Activated CD8-positive, alpha-beta T cell treated with anti-CD3 and anti-CD28 coated beads, Interleukin-2, amount 10 ng/mL, durations not matched to agents 7 days and 5 days (primary cell): ENCODE data around the gene FAM114A1. TPM values are rescaled to one million over a fixed set of nuclear protein-coding genes. Genes with fewer than 3 reads are reported as not detected.
A peak's percentile ranks its signal among the peaks of the same experiment; 100 is the strongest.
"Not testable (repeated sequence)": the region's sequence is repeated elsewhere in the genome, so short reads cannot be mapped to it uniquely, and the experiment has no call there.

ENCODE experiments used
- ATAC-seq: fragments of 150-1000 bp; cut with Tn5 transposase; one replicate; pipeline ENCODE4 v1.10.0; 2021; ENCODE audit warnings: moderate library complexity
- CTCF ChIA-PET: fragments of 350-600 bp; sonication (Branson Sonifier 250); formaldehyde crosslinking; loops from one replicate; lab custom pipeline; 2021; ENCODE audit warnings: antibody characterized with exemption; lab: Charles Lee
- POLR2A ChIA-PET: fragments of 350-600 bp; sonication (Branson Sonifier 250); formaldehyde crosslinking; loops from one replicate; lab custom pipeline; 2021; ENCODE audit warnings: antibody characterized with exemption; lab: Charles Lee
- DNase-seq: peaks from one replicate; pipeline ENCODE4 v3.0.0-alpha.2; 2020
- H3K27ac Mint-ChIP-seq: one replicate; pipeline ENCODE4 v1.8.0; 2021; ENCODE audit warnings: mild to moderate bottlenecking, mixed read lengths
- H3K27me3 Mint-ChIP-seq: one replicate; pipeline ENCODE4 v1.8.0; 2021; ENCODE audit warnings: low read depth, mixed read lengths
- H3K36me3 Mint-ChIP-seq: one replicate; pipeline ENCODE4 v1.8.0; 2021; ENCODE audit warnings: low read depth, mixed read lengths
- H3K4me1 Mint-ChIP-seq: one replicate; pipeline ENCODE4 v1.8.0; 2021; ENCODE audit warnings: low read depth, mixed read lengths
- H3K4me3 Mint-ChIP-seq: one replicate; pipeline ENCODE4 v1.8.0; 2021; ENCODE audit warnings: mild to moderate bottlenecking, mixed read lengths
- H3K9me3 Mint-ChIP-seq: one replicate; pipeline ENCODE4 v1.8.0; 2022; ENCODE audit warnings: mixed read lengths; ENCODE audit not compliant: insufficient read depth
- total RNA-seq, 2 experiments: library from RNA; stranded (reverse); gene quantifications; one replicate each; pipeline ENCODE4 v1.2.3, GENCODE V29; 2021

Gene FAM114A1
- total RNA-seq, 2 experiments from 2014 or later, result 0.50 to 0.60 TPM

DNA sequence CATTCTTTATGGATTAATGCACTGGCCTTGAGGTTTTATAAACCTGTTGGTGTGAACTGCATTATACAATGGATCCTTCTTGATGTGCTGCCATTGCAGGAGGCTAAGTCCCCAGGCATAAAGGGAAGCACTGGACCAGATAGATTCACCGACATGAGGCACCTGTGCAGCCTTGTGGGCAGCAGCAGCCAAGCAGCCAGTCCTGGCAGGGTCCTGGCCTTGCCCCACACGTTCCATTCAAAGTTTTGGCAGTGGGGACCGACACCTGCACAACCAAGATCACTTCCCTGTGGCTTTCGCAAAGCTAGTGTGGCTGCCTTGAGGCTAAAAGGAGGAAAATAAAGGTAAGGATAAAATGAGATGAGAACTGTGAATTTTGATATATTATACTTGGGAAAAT lies 111.5 kb downstream of the FAM114A1 start:
- ChIA-PET CTCF (interaction anchor here (1.3 kb wide), 1 partner anchor 119 kb away, joined by 4 read pairs; no protein-coding TSS in a partner anchor), POLR2A (interaction anchor here (0.9 to 1.4 kb wide), 2 partner anchors 9 to 11 kb away, joined by 3 read pairs; no protein-coding TSS in a partner anchor)
- no peak overlapping the region for H3K4me3 Mint-ChIP-seq
- H3K27me3 Mint-ChIP-seq, result no peaks in the 10 kb centered on the region
- ATAC-seq (no peak), DNase-seq (no peak)
- H3K36me3 Mint-ChIP-seq, result peaks cover 53% of the 10 kb centered on the region
- H3K4me1 Mint-ChIP-seq, result peaks cover 15% of the 10 kb centered on the region
- H3K9me3 Mint-ChIP-seq, result no peaks in the 10 kb centered on the region
- H3K27ac Mint-ChIP-seq, result no peak overlapping the region

DNA sequence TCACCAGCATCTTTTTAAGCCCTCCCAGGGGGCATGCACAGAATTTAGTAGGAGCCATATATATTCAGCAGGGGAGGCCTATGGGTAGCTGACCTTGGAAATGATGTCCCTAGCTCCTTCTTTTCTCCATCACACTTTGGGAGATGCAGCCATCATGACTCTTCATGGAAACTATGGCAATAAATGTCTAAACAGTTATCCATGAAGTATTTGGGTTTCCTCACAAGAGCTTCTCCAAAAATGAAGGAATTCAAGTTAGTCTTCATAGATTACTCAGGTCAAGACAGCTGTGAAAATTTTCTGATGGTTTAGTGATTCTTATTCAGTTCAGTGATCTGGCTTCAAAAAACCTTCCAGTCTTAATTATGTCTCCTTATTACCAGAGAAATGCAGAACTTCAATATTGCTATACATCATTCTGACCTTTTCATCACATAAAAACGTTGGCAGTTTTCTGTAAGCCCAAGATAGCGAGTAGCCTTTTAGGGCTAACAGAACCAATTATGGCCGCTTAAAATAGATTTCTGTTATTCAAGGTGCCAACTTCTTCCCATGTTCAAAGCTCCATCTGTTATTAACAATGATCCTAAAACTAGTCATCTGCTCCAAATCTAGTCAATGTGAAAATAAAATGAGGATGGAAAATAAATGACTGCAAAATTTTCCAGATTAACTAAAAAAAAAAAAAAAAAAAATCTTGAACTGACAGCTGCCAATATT lies 112.1 kb downstream of the FAM114A1 start:
- H3K36me3 Mint-ChIP-seq, result peaks cover 57% of the 10 kb centered on the region

DNA sequence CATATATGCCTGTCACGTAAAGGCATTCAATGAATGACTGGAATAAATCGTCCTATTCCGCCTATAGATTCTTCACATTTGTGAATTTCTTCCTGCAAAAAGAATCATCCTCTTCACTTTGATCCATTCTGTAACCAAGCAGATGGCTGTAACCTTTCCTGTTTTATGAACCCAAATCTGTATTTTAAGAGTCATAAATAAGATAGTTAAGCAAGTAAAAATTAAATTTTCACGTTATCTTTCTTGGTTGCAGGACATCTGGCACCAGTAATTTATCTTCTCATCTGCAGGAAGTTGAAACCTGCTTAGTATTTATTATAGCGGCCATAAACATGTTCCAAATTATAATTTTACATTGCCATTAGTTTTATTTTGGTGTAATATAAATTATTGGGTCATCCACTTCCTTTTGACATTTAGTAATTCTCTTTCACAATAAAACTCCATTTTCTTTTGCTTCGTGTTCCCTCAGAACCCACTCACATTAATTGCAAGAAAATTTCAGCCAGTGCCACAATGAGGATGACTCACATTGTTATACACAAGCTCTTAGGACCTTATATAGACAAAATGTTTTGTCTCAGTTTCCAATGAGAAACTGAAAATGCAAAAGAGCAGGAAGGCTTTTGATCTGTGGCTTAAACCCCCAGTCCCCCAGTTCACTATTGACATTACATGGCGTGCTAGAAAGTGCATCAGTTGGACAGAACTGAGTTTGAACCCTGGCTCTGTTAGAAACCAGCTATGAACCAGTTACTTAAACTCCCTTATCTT lies 113.5 kb downstream of the FAM114A1 start:
- no peak for DNase-seq
- peaks cover 62% of the 10 kb centered on the region for H3K36me3 Mint-ChIP-seq
- no peak for ATAC-seq
- ChIA-PET CTCF (interaction anchor here (1.2 kb wide), 1 partner anchor 120 kb away, joined by 3 read pairs; no protein-coding TSS in a partner anchor), POLR2A (no interaction called here)
- no peaks in the 10 kb centered on the region for H3K27me3 Mint-ChIP-seq
- H3K9me3 Mint-ChIP-seq, result no peaks in the 10 kb centered on the region
- peaks cover 21% of the 10 kb centered on the region for H3K4me1 Mint-ChIP-seq
- peak overlapping the region; percentile 32 for H3K27ac Mint-ChIP-seq
- no peak overlapping the region for H3K4me3 Mint-ChIP-seq

More for the DNA sequence above, 112.1 kb downstream of the FAM114A1 start:
- DNase-seq, result no peak
- no peak for ATAC-seq
- Mint-ChIP-seq H3K4me1 (peaks cover 15% of the 10 kb centered on the region), H3K27ac (no peak overlapping the region), H3K27me3 (no peaks in the 10 kb centered on the region), H3K4me3 (no peak overlapping the region), H3K9me3 (no peaks in the 10 kb centered on the region)
- CTCF ChIA-PET, result interaction anchor here (1.3 kb wide), 1 partner anchor 119 kb away, joined by 4 read pairs; no protein-coding TSS in a partner anchor
- POLR2A ChIA-PET, result interaction anchor here (1.4 kb wide), 1 partner anchor 10 kb away, joined by 3 read pairs; no protein-coding TSS in a partner anchor

DNA sequence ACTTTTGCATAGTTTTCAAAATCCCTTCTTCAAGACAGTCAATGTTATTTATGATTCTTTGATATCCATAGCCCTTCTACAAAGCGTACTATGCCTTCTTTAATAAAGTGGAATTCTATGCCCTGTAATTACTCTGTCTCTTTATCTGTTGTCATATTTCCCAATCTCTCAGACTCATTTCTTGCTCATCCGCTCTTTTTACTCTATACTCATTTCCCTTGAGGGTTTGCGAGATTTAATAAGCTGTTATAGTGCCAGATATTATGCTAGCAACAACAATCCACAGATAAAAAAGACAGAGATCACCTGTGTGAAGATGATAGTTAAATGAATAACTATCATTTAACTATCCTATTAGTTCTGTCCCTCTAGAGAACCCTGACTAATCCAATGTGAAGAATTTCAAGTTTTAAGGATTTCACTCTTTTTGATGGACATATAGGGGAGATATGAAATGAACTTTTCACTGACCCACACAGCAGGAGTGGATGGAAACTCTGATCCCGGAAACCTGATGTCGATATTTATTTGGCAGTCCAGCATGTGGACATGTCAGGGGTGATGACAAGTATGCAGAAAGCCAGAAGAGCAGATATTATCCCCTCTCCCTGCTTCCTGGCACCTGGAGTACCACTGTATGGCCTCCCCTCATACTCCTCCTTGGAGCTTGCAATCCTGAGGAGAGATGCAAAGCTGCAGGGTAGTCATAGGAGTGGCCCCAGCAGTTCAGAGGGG lies 114.9 kb downstream of the FAM114A1 start:
- Mint-ChIP-seq H3K27me3 (no peaks in the 10 kb centered on the region), H3K4me3 (no peak overlapping the region), H3K4me1 (peaks cover 27% of the 10 kb centered on the region), H3K9me3 (no peaks in the 10 kb centered on the region), H3K36me3 (peaks cover 60% of the 10 kb centered on the region), H3K27ac (no peak overlapping the region)
- no peak for DNase-seq
- ChIA-PET CTCF (no interaction called here), POLR2A (no interaction called here)
- no peak for ATAC-seq

DNA sequence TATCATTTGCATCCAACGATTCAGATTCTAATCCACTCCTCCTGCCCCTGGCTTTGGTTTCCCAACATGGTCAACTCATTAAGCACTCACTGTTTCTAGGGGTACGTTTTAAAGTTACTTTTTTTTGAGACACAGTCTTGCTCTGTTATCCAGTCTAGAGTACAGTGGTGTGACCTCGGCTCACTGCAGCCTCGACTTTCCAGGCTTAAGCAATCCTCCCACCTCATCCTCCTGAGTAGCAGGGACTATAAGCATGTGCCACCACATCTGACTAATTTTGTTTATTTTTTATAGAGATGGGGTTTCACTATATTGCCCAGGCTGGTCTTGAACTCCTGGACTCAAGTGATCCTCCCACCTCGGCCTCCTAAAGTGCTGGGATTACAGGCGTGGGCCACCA lies 115.7 kb downstream of the FAM114A1 start:
- no peaks in the 10 kb centered on the region for H3K27me3 Mint-ChIP-seq
- DNase-seq (no peak), ATAC-seq (no peak)
- H3K4me1 Mint-ChIP-seq, result peaks cover 30% of the 10 kb centered on the region
- no peak overlapping the region for H3K27ac Mint-ChIP-seq
- no peaks in the 10 kb centered on the region for H3K9me3 Mint-ChIP-seq
- ChIA-PET CTCF (interaction anchor here (1.9 kb wide), 1 partner anchor 90 kb away, joined by 4 read pairs; no protein-coding TSS in a partner anchor), POLR2A (no interaction called here)
- H3K36me3 Mint-ChIP-seq, result peaks cover 58% of the 10 kb centered on the region
- H3K4me3 Mint-ChIP-seq, result no peak overlapping the region

DNA sequence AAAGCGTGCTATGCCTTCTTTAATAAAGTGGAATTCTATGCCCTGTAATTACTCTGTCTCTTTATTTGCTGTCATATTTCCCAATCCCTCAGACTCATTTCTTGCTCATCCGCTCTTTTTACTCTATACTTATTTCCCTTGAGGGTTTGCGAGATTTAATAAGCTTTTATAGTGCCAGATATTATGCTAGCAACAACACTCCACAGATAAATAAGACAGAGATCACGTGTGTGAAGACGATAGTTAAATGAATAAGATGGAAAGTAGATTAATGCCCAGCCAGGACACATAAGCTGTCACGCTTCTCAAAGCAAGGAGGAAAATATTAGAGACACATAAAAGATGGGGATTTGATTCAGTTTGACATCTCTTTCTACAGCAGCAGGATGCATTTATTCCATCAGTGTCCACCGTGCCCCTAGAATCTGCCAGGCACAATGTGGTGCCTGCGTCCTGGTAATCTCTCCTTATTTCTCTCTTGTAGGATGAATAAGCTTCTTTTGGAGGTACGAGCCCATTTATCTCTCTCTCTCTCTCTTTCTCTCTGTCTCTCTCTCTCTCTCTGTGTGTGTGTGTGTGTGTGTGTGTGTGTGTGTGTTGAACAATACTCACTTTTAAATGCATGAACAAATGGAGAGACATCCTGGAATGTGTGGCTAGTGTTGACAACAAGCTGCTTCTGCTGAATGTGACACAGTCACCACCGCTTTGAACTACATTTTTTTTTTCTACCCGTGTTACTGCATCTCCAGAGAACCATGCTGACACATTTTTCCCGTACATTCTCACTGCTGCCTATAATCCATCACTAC lies 116.4 kb downstream of the FAM114A1 start:
- ChIA-PET CTCF (interaction anchor here (1.8 to 1.9 kb wide), 2 partner anchors 81 to 90 kb away, joined by 4 to 7 read pairs; no protein-coding TSS in a partner anchor), POLR2A (interaction anchor here (0.6 kb wide), 1 partner anchor 16 kb away, joined by 3 read pairs; no protein-coding TSS in a partner anchor)
- H3K27ac Mint-ChIP-seq, result no peak overlapping the region
- no peak overlapping the region for H3K4me3 Mint-ChIP-seq
- DNase-seq, result no peak
- no peak for ATAC-seq
- peaks cover 59% of the 10 kb centered on the region for H3K36me3 Mint-ChIP-seq
- H3K27me3 Mint-ChIP-seq, result no peaks in the 10 kb centered on the region
- no peaks in the 10 kb centered on the region for H3K9me3 Mint-ChIP-seq
- peaks cover 30% of the 10 kb centered on the region for H3K4me1 Mint-ChIP-seq

DNA sequence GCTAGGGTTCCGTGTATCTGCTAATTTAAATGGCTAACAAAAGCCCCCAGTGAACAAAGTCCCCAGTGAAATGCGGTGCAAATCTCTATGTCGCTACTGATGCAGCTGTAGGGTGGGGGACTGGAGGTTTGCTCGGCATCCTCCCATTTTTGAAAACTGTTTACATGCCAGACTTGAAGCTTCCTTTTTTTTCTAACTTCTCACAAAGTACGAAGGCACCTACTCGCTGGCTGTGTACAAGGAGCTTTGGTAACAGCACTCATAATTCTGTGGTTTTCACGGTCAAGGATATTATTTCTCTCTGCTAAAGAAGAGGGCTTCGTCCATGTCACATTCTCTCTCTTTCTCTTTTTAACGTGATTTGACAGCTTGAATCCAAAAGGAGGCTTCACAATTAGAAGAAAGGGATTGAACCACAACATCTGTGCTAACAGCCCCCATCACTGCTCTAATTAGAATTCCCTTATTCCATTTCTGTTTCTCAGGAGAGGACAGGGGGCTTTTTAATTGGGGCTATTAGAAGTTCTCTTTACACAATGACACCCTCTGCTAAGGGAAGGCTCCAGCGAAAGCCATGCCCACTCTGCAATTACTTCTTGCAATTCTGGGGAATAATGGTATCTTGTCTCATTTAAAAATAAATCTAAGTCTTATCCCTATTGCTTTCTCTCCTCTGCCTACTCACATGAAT lies 117.9 kb downstream of the FAM114A1 start:
- no peak for DNase-seq
- peaks cover 54% of the 10 kb centered on the region for H3K36me3 Mint-ChIP-seq
- no peak overlapping the region for H3K4me3 Mint-ChIP-seq
- H3K4me1 Mint-ChIP-seq, result peaks cover 27% of the 10 kb centered on the region
- H3K9me3 Mint-ChIP-seq, result no peaks in the 10 kb centered on the region
- no peaks in the 10 kb centered on the region for H3K27me3 Mint-ChIP-seq
- no peak overlapping the region for H3K27ac Mint-ChIP-seq
- ChIA-PET CTCF (interaction anchor here (0.7 to 1.8 kb wide), 4 partner anchors 36 to 149 kb away, joined by 3 to 7 read pairs (median 4); no protein-coding TSS in a partner anchor), POLR2A (interaction anchor here (0.6 kb wide), 1 partner anchor 441 kb away, joined by 3 read pairs; no protein-coding TSS in a partner anchor)
- ATAC-seq, result no peak

DNA sequence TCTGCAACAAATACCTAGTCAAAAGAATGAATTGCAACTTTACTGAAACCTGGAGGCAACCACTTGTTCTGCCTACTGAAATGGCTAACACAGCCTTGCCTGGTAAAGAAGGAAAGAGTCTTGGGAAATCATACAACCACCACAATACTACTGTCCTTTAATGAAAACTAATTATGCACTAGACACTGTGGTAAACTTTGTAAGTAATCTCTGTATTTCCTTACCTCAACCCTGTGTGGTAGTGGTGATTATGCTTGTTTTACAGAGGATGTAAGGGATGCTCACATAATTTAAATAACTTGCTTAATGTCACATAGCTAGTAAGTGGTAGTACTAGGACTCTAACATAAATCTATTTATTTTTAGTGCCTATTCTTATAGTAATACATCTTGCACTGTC lies 119.9 kb downstream of the FAM114A1 start:
- CTCF ChIA-PET, result interaction anchor here (1.4 kb wide), 1 partner anchor 58 kb away, joined by 3 read pairs; no protein-coding TSS in a partner anchor
- no peak overlapping the region for H3K4me3 Mint-ChIP-seq
- no peak overlapping the region for H3K27ac Mint-ChIP-seq
- no peak for ATAC-seq
- H3K4me1 Mint-ChIP-seq, result peaks cover 16% of the 10 kb centered on the region
- H3K27me3 Mint-ChIP-seq, result no peaks in the 10 kb centered on the region
- H3K36me3 Mint-ChIP-seq, result peaks cover 44% of the 10 kb centered on the region
- POLR2A ChIA-PET, result interaction anchor here (0.6 to 0.7 kb wide), 2 partner anchors 9 to 37 kb away, joined by 3 to 4 read pairs; no protein-coding TSS in a partner anchor
- H3K9me3 Mint-ChIP-seq, result no peaks in the 10 kb centered on the region
- no peak for DNase-seq

DNA sequence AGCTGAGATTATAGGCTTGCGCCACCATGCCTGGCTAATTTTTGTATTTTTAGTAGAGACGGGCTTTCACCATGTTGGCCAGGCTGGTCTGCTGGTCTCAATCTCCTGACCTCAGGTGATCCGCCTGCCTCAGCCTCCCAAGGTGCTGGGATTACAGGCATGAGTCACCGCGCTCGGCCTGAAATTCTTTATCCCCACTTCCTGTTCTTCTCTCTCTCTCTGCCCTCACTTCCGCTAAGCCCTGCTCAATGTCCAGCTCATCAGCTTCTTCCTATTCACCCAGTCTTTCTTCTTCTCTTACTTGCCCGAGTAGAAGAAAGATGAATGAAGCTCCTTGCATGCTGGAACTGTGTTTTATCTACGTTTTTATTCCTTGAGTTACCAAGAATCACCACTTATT lies 120.7 kb downstream of the FAM114A1 start:
- H3K4me3 Mint-ChIP-seq, DNase-seq, POLR2A ChIA-PET, H3K27me3 Mint-ChIP-seq, ATAC-seq, H3K9me3 Mint-ChIP-seq, H3K27ac Mint-ChIP-seq: not testable (repeated sequence)
- Mint-ChIP-seq H3K4me1 (peaks cover 16% of the 10 kb centered on the region), H3K36me3 (peaks cover 40% of the 10 kb centered on the region)
- CTCF ChIA-PET, result interaction anchor here (1.4 kb wide), 1 partner anchor 57 kb away, joined by 3 read pairs; no protein-coding TSS in a partner anchor

DNA sequence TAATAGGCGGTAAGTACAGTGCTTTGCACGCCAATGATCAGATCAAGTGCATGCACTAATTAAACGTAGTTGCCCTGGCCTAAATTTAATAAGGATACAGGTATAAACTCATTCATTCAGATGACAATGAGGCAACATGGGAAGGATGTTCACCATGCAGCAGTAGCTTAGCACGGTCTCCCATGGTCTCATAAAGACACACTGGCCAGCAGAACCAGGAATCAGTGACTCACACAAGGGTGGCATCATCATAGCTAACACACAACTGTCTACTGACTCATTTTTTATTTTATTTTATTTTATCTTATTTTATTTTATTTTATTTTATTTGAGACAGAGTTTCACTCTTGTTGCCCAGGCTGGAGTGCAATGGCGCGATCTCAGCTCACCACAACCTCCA lies 121.9 kb downstream of the FAM114A1 start:
- CTCF ChIA-PET, result no interaction called here

More for the DNA sequence above, 121.9 kb downstream of the FAM114A1 start:
- ATAC-seq (no peak), DNase-seq (no peak)
- peaks cover 41% of the 10 kb centered on the region for H3K36me3 Mint-ChIP-seq
- H3K4me3 Mint-ChIP-seq, result no peak overlapping the region
- H3K27me3 Mint-ChIP-seq, result no peaks in the 10 kb centered on the region
- peaks cover 16% of the 10 kb centered on the region for H3K4me1 Mint-ChIP-seq
- no peaks in the 10 kb centered on the region for H3K9me3 Mint-ChIP-seq
- H3K27ac Mint-ChIP-seq, result no peak overlapping the region
- POLR2A ChIA-PET, result no interaction called here
